Glomerular endothelial cell (primary cell): ENCODE measurements around the gene PARD3. TPM values are rescaled to one million over a fixed set of nuclear protein-coding genes. Genes with fewer than 3 reads are reported as not detected.

Experiments used
- DNase-seq: peaks from one replicate; pipeline ENCODE4 v3.0.0-alpha.2; 2011; ENCODE audit warnings: low read depth, low spot score; ENCODE audit errors: extremely low read depth
- total RNA-seq: library from RNA; depleted of rRNA; stranded (reverse); fragments of >200 nt; gene quantifications from 2 replicates; pipeline ENCODE4 v1.2.3, GENCODE V29; 2015

Gene PARD3
- total RNA-seq, 1 donor from 2014 or later, result 23.0 TPM

GRCh38 chr10:34633374-34633773, 181.7 kb downstream of the PARD3 start:
- DNase-seq, result no peak

- no peak for DNase-seq
Measured at GRCh38 chr10:34629084-34629483, 186.0 kb downstream of the PARD3 start.

DNA sequence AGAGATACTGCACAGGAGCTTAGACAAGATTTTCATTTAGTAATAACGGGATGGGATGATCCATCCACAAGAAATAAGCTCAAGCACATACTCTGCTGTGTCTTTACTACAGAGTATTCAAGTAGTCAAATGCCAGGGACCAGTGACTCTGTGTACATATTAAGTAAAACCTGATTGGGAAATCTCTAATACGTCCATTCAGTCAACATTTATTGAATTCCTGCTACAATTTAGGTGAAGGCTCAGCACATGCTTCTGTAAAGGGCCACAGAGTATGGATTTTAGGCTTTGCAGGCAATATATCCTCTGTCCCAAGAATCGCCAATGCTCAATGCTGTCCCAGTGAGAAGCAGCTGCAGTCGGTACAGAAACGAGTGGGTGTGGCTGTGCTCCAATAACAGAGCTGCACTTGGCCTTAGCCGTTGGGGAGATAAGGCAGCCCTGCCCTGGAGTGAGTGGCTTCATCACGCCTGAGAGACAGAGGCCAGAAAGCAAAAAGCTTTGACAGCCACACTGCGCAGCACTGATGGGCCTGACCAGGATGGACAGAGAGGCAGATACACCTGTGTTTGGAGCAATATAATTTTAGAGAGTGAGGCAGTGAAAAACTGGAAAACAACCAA, 186.8 kb downstream of the PARD3 start:
- DNase-seq, result no peak

DNA sequence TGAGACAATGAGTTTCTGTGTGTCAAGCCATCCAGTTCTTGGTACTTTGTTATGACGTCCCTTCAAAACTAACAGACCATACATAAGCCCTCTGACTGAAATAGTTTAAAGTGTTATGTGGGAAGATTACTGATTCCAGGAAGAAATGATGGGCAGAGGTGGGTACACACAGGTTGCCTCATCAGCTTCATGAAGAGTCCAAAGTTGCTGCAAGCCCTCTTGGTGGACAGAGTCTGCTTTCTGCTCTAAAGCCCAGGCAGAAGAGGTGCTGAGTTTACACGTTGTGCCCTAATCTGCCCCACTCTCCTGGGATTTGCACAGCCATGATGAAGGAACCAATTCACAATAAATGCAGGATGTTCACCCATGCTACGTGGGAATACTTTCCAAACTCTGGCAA, 187.4 kb downstream of the PARD3 start:
- DNase-seq, result no peak

GRCh38 chr10:34627331-34627730, 187.8 kb downstream of the PARD3 start:
- DNase-seq, result no peak

DNA sequence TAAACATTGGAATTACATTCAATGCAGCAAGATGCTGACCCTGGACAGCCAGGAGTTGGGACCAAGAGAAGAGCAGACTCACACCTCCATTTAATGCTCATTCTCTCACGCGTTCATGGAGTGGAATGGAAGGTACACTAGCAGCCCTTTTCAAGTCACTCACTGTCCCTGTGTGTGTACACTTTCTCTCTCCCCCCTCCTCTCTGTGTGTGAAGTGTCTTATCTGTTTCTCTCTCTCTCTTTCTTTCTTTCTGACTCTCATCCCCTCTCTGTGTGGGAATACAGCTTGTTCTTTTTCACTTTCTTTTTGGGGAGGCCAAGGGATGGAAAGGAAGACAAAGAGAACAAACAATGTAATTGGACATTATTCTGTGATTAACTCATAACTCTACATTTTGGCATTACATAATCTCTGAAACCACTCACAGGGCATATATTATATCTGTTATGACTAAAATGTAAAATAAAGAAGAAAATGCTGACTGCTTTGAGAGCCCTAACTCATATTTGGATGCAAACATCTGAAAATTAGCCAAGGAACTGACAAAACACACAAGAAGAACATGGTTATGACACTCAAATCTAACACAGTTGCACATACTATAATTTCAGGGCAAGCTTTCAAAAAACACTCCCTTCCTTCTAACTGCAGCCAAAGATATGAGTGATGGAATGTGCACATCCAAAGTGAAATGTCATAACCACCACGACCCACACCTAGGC, 188.8 kb downstream of the PARD3 start:
- no peak for DNase-seq

- DNase-seq, result no peak
Measured at GRCh38 chr10:34624323-34625153, 190.6 kb downstream of the PARD3 start.

DNA sequence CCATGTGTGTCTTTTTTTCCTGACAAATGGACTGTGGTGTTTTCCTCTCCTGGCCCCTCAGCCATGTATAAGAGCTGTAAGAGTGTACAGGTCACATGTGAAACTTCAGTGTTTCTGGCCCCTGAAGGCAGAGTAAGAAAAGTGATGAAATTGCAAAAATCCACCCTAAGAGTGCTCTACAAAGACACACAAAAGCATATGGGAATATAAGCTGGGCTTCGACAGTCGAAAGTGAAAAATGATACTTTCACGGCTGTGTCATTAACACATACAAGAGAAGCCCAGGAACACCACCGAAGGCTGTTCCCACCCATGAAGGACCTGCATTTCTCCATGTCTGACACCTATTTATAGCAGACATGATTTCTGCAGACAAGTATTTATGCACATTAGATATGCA, 192.2 kb downstream of the PARD3 start:
- DNase-seq, result no peak

- no peak for DNase-seq
Measured at GRCh38 chr10:34618611-34619010, 196.5 kb downstream of the PARD3 start.

GRCh38 chr10:34615770-34616169, 199.3 kb downstream of the PARD3 start:
- no peak for DNase-seq

- DNase-seq, result no peak
Measured at GRCh38 chr10:34613491-34613890, 201.6 kb downstream of the PARD3 start.

- DNase-seq, result no peak
Measured at GRCh38 chr10:34612938-34613337, 202.2 kb downstream of the PARD3 start.

GRCh38 chr10:34612446-34612845, 202.7 kb downstream of the PARD3 start:
- DNase-seq, result peak; percentile 36

- no peak for DNase-seq
Measured at GRCh38 chr10:34609287-34609940, 205.7 kb downstream of the PARD3 start.

- DNase-seq, result no peak
Measured at GRCh38 chr10:34607894-34608293, 207.2 kb downstream of the PARD3 start.

DNA sequence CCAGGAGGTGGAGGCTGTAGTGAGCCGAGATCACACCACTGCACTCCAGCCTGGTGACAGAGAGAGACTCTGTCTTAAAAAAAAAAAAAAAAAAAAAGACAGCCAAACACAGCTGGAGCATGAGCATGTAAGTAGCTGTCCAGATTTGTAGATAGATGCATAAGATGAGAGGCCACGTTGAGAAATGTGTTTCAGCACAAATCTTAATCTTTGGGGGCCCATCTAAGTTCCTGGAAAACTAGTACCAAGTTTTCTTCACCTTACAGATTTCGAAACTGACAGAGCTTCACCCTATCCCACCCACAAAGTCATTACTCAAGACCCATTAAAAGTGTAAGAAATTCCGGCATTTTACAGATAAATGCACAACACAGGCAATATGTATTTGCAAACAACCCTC, 208.2 kb downstream of the PARD3 start:
- no peak for DNase-seq

DNA sequence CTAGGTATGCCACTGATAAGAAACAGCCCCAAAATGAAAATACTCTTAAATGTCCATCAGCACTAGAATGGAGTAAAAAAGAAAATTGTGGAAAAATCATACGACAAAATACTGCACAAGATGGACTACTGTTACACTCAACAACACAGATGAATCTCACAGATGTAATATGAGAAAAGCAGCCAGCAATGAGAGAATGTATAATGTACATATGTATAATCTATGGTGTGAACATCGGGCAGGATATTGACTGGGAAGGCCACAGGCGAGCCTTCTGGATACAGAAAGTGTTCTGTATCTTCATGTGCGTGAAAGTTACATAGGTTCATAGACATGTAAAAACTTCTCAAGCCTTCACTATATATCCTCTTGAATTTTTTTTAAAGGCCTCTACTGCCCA, 212.6 kb downstream of the PARD3 start:
- DNase-seq, result no peak

DNA sequence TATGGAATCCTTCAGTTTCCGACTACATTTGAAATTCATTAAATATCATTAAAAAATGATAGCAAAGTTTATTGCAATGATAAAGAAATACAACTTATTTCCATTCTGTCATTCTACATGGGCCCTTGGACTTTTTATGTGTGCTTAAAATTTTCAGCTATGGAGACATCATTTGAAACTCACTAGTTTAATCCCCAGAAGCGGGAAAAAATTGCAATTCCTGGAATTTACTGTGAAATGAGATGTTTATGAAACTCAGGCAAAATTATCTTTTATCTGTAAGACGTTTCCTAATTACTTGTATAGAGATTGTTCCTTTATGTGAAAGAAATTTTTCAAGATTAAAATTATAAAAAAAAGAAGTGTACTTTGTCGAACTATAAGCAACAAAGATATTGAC, 213.4 kb downstream of the PARD3 start:
- DNase-seq, result no peak

GRCh38 chr10:34599026-34599795, 215.9 kb downstream of the PARD3 start:
- DNase-seq, result no peak

DNA sequence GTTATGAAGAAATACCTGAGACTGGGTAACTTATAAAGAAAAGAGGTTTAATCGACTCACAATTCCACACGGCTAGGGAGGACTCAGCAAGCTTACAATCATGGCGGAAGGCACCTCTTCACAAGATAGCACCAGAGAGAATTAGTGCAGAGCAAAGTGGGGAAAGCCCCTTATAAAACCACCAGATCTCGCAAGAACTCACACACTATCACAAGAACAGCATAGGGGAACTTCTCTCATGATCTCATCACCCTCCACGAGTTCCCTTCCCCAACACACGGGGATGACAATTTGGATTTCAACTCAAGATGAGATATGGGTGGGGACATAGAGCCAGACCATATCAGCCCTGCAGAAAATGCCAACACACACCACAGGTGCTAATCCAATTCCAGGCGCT, 218.7 kb downstream of the PARD3 start:
- DNase-seq, result no peak
